Omental fat pad (tissue), 4 donors: Measurements from ENCODE around the gene EPAS1. TPM values are rescaled to one million over a fixed set of nuclear protein-coding genes. Genes with fewer than 3 reads are reported as not detected.

Experiments
- ATAC-seq: fragments of 150-250 bp; one replicate; pipeline ENCODE4 v1.9.1; 2016; ENCODE audit warnings: mild to moderate bottlenecking, moderate library complexity; ENCODE audit not compliant: low FRiP score
- DNase-seq: peaks from one replicate; pipeline ENCODE4 v3.0.0-alpha.2; 2019; ENCODE audit warnings: low spot score
- total RNA-seq, 4 donors: library from RNA; depleted of rRNA; stranded (reverse); fragments of >200 nt; gene quantifications; one replicate each; pipeline ENCODE4 v1.1.0, GENCODE V29; 2016
- TF ChIP-seq, protein P1 (sequence below), 3 donors: fragments of 450-650 bp; IDR thresholded peaks; one replicate each; pipeline ENCODE4 v1.5.1; 2016 to 2017; ENCODE audit warnings: antibody characterized with exemption in 3 of 3, mild to moderate bottlenecking in 3 of 3, moderate library complexity in 2 of 3

Gene EPAS1
- total RNA-seq, 4 donors from 2014 or later: 292 to 980 (median 435) TPM

DNA sequence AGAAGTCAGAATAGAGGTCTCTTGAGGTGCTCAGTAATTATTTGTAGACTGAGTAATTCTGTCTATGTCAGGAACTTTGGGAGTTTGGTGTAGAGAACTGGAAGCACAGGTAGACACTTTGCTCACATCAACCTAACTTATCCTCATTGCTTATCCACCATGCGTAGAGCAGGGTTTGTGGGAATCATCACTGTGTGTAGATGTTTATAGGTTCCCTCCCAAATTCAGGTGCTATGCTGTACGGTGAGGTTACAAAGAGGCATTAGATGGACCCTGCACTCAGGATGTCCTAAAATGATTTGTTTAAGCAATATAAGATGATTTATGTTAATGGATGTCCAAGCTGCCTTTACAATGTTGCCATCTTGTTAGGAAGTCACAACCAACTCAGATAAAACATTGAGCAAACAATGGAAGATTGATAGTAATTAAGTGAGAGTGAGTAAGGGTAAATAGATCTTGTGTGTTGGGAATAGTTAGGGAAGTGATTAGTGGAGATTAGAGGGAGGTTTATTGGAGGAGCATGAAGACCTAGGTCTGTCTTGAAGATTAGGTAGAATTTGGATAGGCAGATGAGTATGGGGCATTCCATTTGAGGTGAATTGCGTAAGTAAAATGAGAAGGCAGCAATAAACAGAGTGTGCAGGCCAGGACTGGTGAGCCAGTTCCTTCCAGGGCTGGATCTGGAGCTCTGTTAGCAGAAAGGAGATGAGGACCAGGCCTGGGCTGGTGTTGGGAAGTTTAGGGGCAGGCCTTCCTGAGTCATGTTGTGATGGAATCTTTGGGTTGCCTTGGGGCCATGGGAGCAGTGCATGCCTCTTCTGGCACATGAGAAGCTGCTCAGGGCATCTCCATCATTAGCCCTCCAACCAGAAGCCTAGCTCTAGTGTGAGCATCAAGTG lies 12.1 kb downstream of the EPAS1 start:
- no peak for DNase-seq
- no peak for ATAC-seq
- TF ChIP-seq, protein P1, sequence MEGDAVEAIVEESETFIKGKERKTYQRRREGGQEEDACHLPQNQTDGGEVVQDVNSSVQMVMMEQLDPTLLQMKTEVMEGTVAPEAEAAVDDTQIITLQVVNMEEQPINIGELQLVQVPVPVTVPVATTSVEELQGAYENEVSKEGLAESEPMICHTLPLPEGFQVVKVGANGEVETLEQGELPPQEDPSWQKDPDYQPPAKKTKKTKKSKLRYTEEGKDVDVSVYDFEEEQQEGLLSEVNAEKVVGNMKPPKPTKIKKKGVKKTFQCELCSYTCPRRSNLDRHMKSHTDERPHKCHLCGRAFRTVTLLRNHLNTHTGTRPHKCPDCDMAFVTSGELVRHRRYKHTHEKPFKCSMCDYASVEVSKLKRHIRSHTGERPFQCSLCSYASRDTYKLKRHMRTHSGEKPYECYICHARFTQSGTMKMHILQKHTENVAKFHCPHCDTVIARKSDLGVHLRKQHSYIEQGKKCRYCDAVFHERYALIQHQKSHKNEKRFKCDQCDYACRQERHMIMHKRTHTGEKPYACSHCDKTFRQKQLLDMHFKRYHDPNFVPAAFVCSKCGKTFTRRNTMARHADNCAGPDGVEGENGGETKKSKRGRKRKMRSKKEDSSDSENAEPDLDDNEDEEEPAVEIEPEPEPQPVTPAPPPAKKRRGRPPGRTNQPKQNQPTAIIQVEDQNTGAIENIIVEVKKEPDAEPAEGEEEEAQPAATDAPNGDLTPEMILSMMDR (IDR thresholded peaks at IDR 0.05): no peak

DNA sequence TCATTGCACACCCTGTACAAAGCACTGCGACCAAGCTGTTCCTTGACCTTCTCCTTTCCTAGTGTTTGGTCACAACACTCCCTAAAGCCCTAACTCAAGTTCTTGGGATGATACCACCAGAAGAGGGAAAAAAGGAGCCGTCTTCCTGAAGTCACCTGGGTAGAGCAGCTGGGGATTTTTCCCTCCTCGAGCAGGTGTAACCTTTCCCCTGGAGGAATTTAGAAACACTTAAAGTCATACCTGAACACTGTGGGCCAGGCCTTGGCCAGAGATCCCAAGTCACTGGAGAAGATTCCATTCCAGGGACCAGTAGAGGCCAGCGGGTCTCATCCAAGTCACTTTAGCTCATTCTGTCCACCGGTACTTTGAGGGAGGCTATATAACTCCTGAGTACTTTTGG lies 13.2 kb downstream of the EPAS1 start:
- TF ChIP-seq, protein P1 (IDR thresholded peaks at IDR 0.05): no peak
- ATAC-seq: no peak

DNA sequence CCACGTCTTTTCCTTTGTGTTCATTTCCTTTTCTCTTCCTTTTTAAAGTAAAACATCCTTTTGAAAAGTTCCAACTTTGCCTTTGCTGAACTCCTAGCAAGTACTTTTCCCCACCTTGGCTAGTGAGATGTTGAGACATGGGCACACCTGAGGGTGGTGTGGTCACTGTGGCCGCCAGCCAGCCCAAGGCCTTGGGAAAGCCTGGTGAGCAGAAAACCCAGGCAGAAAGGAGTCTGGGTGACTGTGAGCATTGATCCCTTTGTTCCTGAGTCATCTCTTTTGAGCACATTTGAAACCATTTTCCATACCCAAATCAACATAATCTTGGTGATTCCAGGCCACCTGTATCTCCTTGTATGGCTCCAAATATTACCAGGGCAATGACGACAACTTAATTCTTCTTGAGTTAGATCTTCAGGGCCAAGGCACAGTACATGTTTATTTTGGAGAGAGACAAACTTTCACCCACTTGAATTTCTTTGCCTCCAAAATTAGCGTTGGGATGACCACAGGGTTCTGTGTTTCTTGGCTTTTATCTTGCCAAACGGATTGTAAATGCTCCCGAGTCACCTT lies 14.5 kb downstream of the EPAS1 start:
- TF ChIP-seq, protein P1 (IDR thresholded peaks at IDR 0.05): no peak
- DNase-seq: no peak
- no peak for ATAC-seq

More for the DNA sequence above, 13.2 kb downstream of the EPAS1 start:
- DNase-seq: no peak

DNA sequence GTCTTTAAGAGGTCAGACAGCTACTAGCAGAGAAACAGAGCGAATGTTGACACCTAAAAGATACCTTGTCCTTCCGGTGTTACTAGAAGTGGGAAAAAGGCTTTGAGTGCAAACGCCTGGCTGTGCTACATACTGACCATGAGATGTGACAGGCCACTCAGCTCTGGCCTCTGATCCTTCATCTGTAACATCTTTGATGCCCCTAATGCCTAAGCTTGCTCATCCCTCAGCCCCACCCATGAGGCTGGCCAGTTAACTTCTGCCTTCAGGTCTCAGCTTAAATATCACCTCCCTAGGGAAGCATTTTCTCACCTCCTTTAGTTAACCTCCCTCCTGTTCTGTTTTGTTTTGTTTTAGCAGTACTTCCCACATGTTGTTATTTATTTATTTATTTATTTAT lies 15.9 kb downstream of the EPAS1 start:
- no peak for ATAC-seq
- no peak for DNase-seq
- TF ChIP-seq, protein P1 (IDR thresholded peaks at IDR 0.05): no peak

DNA sequence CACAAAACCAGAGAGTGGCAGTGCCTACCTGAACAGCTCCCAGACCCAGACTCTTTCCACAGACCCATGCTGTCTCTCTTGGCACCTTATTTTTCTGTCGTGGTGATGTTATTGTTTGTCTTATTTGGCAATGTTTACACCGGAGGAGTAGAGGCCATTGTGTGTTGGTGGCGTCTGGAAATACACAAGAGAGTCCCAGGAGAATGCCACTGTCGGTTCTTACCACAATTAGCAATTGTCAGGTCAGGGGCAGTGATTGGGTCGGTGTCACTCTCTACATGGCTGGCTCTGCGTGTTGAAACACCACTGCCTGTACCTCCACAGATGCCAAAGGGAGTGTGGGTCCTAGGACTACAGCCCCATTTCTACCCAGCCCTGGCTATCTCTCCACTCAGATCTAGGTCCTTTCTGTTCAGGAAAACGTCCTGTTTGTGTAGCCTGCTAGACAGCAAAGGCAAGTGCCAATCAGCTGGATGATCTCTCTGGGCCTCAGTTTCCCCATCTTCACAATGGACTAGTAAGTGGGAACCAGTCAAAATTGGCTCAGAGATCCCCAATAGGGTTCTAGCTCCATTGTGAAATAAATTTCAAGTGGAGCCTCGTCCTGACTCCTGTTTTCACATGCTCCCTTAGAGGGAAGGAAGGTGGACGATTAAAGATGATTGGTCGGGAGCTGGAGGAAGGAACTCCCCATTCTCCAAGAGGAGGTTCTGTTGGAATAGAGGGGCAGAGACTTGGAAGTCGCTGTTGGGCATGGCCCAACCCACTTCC lies 17.0 kb downstream of the EPAS1 start:
- TF ChIP-seq, protein P1 (IDR thresholded peaks at IDR 0.05): no peak
- no peak for ATAC-seq
- no peak for DNase-seq

DNA sequence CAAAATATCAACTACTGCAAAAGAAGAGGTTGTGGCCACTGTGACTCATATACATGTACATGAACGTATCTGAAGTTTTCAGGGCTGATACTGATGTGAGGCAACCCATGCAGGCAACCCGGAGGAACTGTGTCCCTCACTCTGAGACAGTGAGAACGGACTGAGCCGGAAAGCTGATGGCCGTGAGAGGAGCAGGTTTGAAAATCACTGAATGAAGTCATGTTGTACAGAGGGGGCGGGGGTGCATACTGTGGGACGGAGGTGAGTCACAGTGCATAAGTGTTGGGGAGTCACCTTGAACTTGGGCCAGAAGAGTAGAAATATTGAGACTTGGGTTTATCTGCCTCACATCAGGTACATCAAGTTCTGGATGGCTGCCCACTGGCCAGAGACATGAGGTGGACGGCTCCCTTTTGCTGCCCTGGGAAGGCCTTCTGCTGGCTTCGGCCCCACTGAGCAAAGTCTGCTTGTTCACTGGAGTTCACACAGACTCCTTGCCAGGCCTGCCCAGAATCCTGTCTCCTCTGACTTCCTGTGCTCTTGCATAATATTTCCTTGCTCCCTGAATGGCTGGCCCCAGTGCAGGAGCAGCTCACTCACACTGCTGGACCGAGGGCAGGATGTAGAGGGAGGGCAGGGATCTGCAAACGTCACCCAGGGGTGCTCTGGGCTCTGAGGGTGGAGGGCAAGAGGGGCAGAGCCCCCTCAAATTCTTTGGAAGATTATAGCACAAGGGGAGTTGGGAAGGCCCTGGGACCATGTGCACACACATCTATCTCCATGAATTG lies 18.1 kb downstream of the EPAS1 start:
- TF ChIP-seq, protein P1 (IDR thresholded peaks at IDR 0.05): no peak
- peak; percentile 88 for DNase-seq
- peak; percentile 91 for ATAC-seq
